ENCODE data around the gene KCNC1.

DNA sequence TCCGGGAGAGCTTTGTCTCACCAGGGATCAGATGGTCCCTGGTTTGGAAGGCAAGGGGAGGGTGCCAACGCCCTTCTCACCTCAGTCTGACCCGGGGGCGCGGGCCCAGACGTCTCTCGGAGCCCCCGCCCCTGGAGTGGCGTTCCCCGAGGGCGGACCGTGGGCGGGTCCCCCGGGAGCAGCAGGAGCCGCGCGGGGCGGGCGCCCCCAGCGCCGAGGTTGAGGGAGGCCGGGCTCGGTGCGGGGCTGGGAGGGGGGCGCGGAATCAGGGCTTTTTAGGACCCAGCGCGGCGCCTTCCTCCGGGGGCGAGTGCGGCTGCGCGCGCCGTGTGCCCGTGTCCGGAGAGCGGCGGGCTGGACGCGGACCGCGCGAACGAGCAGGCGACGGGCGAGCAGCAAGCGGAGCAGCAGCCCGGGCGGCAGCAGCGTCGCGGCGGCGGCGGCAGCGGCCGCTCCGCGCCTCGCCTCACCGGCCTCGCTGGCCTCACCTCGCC is at the start of gene KCNC1:
- TF ChIP-seq, protein P1, sequence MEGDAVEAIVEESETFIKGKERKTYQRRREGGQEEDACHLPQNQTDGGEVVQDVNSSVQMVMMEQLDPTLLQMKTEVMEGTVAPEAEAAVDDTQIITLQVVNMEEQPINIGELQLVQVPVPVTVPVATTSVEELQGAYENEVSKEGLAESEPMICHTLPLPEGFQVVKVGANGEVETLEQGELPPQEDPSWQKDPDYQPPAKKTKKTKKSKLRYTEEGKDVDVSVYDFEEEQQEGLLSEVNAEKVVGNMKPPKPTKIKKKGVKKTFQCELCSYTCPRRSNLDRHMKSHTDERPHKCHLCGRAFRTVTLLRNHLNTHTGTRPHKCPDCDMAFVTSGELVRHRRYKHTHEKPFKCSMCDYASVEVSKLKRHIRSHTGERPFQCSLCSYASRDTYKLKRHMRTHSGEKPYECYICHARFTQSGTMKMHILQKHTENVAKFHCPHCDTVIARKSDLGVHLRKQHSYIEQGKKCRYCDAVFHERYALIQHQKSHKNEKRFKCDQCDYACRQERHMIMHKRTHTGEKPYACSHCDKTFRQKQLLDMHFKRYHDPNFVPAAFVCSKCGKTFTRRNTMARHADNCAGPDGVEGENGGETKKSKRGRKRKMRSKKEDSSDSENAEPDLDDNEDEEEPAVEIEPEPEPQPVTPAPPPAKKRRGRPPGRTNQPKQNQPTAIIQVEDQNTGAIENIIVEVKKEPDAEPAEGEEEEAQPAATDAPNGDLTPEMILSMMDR (IDR thresholded peaks at IDR 0.05) = no peak
- TF ChIP-seq POLR2A (IDR thresholded peaks at IDR 0.05; ENCODE audit: low read depth) (no peak), POLR2AphosphoS5 (IDR thresholded peaks at IDR 0.05) (no peak), EP300 (IDR thresholded peaks at IDR 0.05) (no peak)

Measured in esophagus muscularis mucosa (tissue), 4 donors.